ENCODE data around the gene DLX2.

DLX2 gene

GRCh38 chr2:172085460-172086159 is 17.1 kb downstream of the DLX2 start, which contains the start of gene DLX1:
Gene DLX1, plus strand, starts transcription at chr2:172085507. Its CDS starts 171 bp downstream, at chr2:172085678.
- TF ChIP-seq CTCF (conservative IDR thresholded peaks at IDR 0.05; ENCODE audit: low read length) (no peak), EZH2phosphoT487 (IDR thresholded peaks at IDR 0.05; ENCODE audit: borderline replicate concordance) (no peak)
- H2AFZ ChIP-seq (ENCODE audit: low read length) = no peak within 1 kb of the TSS
- H3K4me1 ChIP-seq (ENCODE audit: insufficient read depth, low read length, poor library complexity, severe bottlenecking) = no peaks in the 10 kb centered on the region
- H3K9me2 ChIP-seq (replicated peaks; ENCODE audit: low read depth, low read length) = no peaks in the 10 kb centered on the region
- H3K9ac ChIP-seq (ENCODE audit: low read depth, low read length, poor library complexity, severe bottlenecking) = no peak within 1 kb of the TSS
- no peaks in the 10 kb centered on the region for H3K9me3 ChIP-seq (ENCODE audit: insufficient read depth, low read depth, low read length)
- H3K4me3 ChIP-seq (ENCODE audit: low read length, poor library complexity, severe bottlenecking) = no peak within 1 kb of the TSS
- H3K79me2 ChIP-seq (ENCODE audit: insufficient read depth, low read length) = no peaks in the 10 kb centered on the region
- no peaks in the 10 kb centered on the region for H4K20me1 ChIP-seq (ENCODE audit: insufficient read depth, low read length, poor library complexity, severe bottlenecking)
- H3K4me2 ChIP-seq (ENCODE audit: low read depth, low read length, poor library complexity, severe bottlenecking) = no peak within 1 kb of the TSS
- H3F3A ChIP-seq (ENCODE audit: low read depth) = no peaks in the 10 kb centered on the region
- no peaks in the 10 kb centered on the region for H3K36me3 ChIP-seq (ENCODE audit: insufficient read depth, low read length)
- H3K27me3 ChIP-seq (ENCODE audit: insufficient read depth, low read length, poor library complexity, severe bottlenecking) = no peaks in the 10 kb centered on the region

DNA sequence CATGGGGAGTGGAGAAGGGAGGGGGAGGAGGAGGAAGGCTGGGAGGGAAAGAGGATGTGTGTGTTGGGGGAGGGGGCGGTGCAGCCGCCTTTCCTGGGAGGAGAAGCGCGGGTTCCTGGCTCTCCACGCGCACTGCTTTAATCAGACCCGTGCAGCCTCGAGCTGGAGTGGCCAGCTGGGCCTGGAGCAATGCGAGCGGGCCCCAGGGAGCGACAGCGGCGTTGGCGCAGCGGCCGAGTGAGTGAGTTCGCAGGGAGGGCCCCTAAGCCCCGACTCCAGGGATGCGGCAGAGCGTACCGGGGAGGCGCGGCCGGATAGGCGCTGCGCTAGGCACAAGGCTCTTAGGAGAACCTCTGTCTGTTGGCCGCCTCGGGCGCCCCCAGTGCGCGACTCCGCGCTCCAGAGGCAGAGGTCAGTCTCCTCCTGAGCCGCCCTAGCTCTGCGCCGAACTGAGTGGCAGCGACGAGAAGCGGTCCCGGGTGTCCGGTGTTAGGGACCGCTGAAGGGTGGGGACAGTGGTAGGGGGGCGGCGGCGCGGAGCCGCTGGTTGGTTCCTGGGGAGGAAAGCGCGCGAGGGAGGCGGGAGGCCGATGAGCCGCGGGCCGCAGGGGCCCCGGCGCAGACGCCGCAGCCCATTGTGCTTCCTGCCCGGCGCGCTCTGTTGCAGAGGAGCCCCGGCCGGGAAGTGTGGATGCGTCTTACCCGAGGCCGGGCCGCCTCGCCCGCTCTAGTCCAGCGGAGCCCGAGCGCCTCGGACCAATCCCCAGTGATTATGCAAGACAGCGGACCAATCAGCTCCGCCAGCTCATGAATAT is 17.8 kb downstream of the DLX2 start:
- H4K20me1 ChIP-seq (ENCODE audit: insufficient read depth, low read length, poor library complexity, severe bottlenecking) = no peaks in the 10 kb centered on the region
- H2AFZ ChIP-seq (ENCODE audit: low read length) = no peak overlapping the region
- H3K9me2 ChIP-seq (replicated peaks; ENCODE audit: low read depth, low read length) = no peaks in the 10 kb centered on the region
- TF ChIP-seq EZH2phosphoT487 (IDR thresholded peaks at IDR 0.05; ENCODE audit: borderline replicate concordance) (no peak), CTCF (conservative IDR thresholded peaks at IDR 0.05; ENCODE audit: low read length) (no peak)
- no peaks in the 10 kb centered on the region for H3F3A ChIP-seq (ENCODE audit: low read depth)
- H3K4me3 ChIP-seq (ENCODE audit: low read length, poor library complexity, severe bottlenecking) = no peak overlapping the region
- H3K9ac ChIP-seq (ENCODE audit: low read depth, low read length, poor library complexity, severe bottlenecking) = no peak overlapping the region
- no peaks in the 10 kb centered on the region for H3K4me1 ChIP-seq (ENCODE audit: insufficient read depth, low read length, poor library complexity, severe bottlenecking)
- H3K27me3 ChIP-seq (ENCODE audit: insufficient read depth, low read length, poor library complexity, severe bottlenecking) = no peaks in the 10 kb centered on the region
- H3K9me3 ChIP-seq (ENCODE audit: insufficient read depth, low read depth, low read length) = no peaks in the 10 kb centered on the region
- H3K79me2 ChIP-seq (ENCODE audit: insufficient read depth, low read length) = no peaks in the 10 kb centered on the region
- H3K4me2 ChIP-seq (ENCODE audit: low read depth, low read length, poor library complexity, severe bottlenecking) = no peak overlapping the region
- H3K36me3 ChIP-seq (ENCODE audit: insufficient read depth, low read length) = no peaks in the 10 kb centered on the region

- Histone ChIP-seq H3K27me3 (ENCODE audit: insufficient read depth, low read length, poor library complexity, severe bottlenecking) (no peaks in the 10 kb centered on the region), H2AFZ (ENCODE audit: low read length) (no peak overlapping the region), H3K4me1 (ENCODE audit: insufficient read depth, low read length, poor library complexity, severe bottlenecking) (no peaks in the 10 kb centered on the region), H3K36me3 (ENCODE audit: insufficient read depth, low read length) (no peaks in the 10 kb centered on the region), H3K9me3 (ENCODE audit: insufficient read depth, low read depth, low read length) (no peaks in the 10 kb centered on the region), H3K4me2 (ENCODE audit: low read depth, low read length, poor library complexity, severe bottlenecking) (no peak overlapping the region), H3K4me3 (ENCODE audit: low read length, poor library complexity, severe bottlenecking) (no peak overlapping the region), H4K20me1 (ENCODE audit: insufficient read depth, low read length, poor library complexity, severe bottlenecking) (no peaks in the 10 kb centered on the region), H3F3A (ENCODE audit: low read depth) (no peaks in the 10 kb centered on the region), H3K79me2 (ENCODE audit: insufficient read depth, low read length) (no peaks in the 10 kb centered on the region), H3K9me2 (replicated peaks; ENCODE audit: low read depth, low read length) (no peaks in the 10 kb centered on the region), H3K9ac (ENCODE audit: low read depth, low read length, poor library complexity, severe bottlenecking) (no peak overlapping the region)
- TF ChIP-seq CTCF (conservative IDR thresholded peaks at IDR 0.05; ENCODE audit: low read length) (no peak), EZH2phosphoT487 (IDR thresholded peaks at IDR 0.05; ENCODE audit: borderline replicate concordance) (no peak)
Measured at GRCh38 chr2:172084395-172084644, 18.4 kb downstream of the DLX2 start.

Data from Loucy (cell line).